ENCODE data around the gene HSF2. TPM values are rescaled to one million over a fixed set of nuclear protein-coding genes. Genes with fewer than 3 reads are reported as not detected.

HSF2 gene
- total RNA-seq, 1 donor from 2014 or later: 12.3 TPM

DNA sequence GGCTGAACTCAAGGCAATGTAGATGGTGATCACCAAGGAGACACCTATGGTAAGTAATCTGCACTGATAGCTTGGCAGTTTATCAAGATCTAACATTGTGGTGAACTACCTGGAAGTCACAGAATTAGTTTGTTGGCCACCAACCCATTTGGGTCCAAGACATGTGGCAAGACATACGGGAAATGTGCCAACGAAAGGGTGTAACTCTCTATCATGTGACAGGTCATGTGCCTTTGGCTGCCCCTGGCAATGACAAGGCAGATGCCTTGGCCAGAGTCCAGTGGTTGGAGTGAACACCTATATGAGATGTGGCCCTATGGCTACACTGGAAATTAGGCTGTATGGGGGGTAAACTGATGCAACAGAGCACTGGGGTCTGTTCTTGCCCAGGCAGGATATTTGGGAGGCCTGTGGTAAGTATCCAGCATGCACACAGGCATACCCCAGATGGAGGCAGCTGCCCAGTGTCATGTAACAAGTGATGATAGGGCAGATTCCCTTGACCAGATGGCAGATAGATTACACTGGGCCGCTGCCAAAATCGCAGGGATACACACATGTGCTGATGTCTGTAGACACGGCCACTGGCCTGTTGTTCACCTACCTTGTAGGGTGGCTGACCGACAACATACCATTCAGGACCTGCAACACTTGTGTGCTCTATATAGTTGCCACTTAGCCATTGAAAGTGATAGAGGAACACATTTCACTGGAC is 35.5 kb upstream of the HSF2 start:
- Mint-ChIP-seq H3K27ac (ENCODE audit: unreplicated experiment) (no peak overlapping the region), H3K4me3 (ENCODE audit: unreplicated experiment) (no peak overlapping the region), H3K27me3 (ENCODE audit: low read depth) (peaks cover 28% of the 10 kb centered on the region), H3K4me1 (ENCODE audit: low read depth) (no peaks in the 10 kb centered on the region), H3K36me3 (ENCODE audit: low read depth) (no peaks in the 10 kb centered on the region), H3K9me3 (ENCODE audit: low read depth) (no peaks in the 10 kb centered on the region)
- DNase-seq (ENCODE audit: low spot score): no peak
- TF ChIP-seq, protein P1, sequence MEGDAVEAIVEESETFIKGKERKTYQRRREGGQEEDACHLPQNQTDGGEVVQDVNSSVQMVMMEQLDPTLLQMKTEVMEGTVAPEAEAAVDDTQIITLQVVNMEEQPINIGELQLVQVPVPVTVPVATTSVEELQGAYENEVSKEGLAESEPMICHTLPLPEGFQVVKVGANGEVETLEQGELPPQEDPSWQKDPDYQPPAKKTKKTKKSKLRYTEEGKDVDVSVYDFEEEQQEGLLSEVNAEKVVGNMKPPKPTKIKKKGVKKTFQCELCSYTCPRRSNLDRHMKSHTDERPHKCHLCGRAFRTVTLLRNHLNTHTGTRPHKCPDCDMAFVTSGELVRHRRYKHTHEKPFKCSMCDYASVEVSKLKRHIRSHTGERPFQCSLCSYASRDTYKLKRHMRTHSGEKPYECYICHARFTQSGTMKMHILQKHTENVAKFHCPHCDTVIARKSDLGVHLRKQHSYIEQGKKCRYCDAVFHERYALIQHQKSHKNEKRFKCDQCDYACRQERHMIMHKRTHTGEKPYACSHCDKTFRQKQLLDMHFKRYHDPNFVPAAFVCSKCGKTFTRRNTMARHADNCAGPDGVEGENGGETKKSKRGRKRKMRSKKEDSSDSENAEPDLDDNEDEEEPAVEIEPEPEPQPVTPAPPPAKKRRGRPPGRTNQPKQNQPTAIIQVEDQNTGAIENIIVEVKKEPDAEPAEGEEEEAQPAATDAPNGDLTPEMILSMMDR (IDR thresholded peaks at IDR 0.05): no peak

DNA sequence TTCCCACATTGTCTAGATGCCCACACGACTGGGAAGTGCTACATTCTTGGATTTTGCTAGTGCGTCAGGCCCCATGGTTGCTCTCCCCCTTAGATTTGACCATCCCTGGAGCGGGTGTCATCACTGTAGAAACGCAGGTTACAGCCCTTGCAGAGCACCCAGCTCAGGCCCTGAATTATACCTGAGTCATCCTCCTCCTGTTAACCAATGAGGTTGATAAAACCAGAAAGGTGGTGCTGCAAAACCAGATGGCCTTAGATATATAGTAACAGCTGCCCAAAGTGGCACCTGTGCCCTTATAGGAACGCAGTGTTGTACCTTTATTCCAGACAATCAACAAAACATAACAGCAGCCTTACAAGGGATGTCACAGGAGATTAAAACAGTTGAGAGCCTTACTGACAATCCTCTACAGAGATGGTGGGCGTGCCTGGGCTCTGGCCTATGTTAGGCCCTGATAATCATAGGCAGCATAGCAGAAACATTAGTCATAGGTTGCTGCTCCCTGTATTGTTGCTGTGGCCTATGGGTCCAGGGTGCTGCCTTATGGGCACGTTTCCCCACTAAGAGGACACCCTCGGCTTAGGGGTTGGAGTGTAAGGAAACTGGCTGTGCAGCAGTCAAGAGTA is 33.6 kb upstream of the HSF2 start:
- no peaks in the 10 kb centered on the region for H3K4me1 Mint-ChIP-seq (ENCODE audit: low read depth)
- H3K27ac Mint-ChIP-seq (ENCODE audit: unreplicated experiment): no peak overlapping the region
- no peak for DNase-seq (ENCODE audit: low spot score)
- TF ChIP-seq, protein P1 (IDR thresholded peaks at IDR 0.05): no peak
- no peak overlapping the region for H3K4me3 Mint-ChIP-seq (ENCODE audit: unreplicated experiment)
- H3K9me3 Mint-ChIP-seq (ENCODE audit: low read depth): no peaks in the 10 kb centered on the region
- H3K27me3 Mint-ChIP-seq (ENCODE audit: low read depth): peaks cover 27% of the 10 kb centered on the region
- H3K36me3 Mint-ChIP-seq (ENCODE audit: low read depth): no peaks in the 10 kb centered on the region

DNA sequence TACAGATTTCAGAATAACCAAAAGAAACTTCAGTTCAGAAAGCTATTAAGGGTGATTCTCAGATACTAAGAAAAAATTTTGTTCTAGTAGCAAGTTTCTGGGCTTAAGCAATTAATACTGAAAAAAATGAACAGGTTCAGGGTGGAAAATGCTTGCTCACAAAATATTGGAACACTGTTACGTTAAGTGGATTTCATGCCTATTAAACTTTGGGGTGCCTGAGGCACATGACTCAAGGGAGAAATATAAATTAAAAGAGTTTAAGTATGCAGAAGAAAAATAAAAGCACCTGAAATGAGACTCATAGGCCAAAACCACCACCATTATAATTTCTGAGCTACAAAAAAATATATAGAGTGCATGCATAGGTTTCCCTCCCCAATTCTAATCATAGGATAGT is 32.3 kb upstream of the HSF2 start:
- peaks cover 23% of the 10 kb centered on the region for H3K27me3 Mint-ChIP-seq (ENCODE audit: low read depth)

DNA sequence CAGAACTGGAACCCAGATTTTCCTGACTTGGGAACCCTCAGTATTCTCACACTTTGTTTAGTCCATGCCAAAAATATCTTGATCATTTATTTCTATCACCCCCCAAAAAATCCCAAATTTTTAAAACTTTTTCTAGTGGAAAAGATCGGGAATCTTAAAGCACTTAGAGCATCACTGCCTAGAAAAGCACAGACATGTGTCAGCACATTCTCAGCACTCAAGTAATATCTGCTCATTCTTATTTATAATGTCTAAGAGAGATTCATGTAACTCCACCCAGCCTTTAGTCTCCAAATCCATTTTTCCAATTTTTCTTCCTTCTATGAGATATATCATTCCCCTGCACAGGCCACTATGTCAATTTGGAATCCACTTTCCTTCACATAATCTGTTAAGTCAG is 29.9 kb upstream of the HSF2 start:
- H3K36me3 Mint-ChIP-seq (ENCODE audit: low read depth): no peaks in the 10 kb centered on the region
- no peaks in the 10 kb centered on the region for H3K4me1 Mint-ChIP-seq (ENCODE audit: low read depth)
- no peak overlapping the region for H3K27ac Mint-ChIP-seq (ENCODE audit: unreplicated experiment)
- peaks cover 35% of the 10 kb centered on the region for H3K27me3 Mint-ChIP-seq (ENCODE audit: low read depth)
- no peak for DNase-seq (ENCODE audit: low spot score)
- TF ChIP-seq, protein P1 (IDR thresholded peaks at IDR 0.05): no peak
- H3K4me3 Mint-ChIP-seq (ENCODE audit: unreplicated experiment): no peak overlapping the region
- H3K9me3 Mint-ChIP-seq (ENCODE audit: low read depth): no peaks in the 10 kb centered on the region

More for the DNA sequence above, 32.3 kb upstream of the HSF2 start:
- no peak for DNase-seq (ENCODE audit: low spot score)
- TF ChIP-seq, protein P1 (IDR thresholded peaks at IDR 0.05): no peak
- Mint-ChIP-seq H3K27ac (ENCODE audit: unreplicated experiment) (no peak overlapping the region), H3K36me3 (ENCODE audit: low read depth) (no peaks in the 10 kb centered on the region), H3K4me3 (ENCODE audit: unreplicated experiment) (no peak overlapping the region), H3K9me3 (ENCODE audit: low read depth) (no peaks in the 10 kb centered on the region), H3K4me1 (ENCODE audit: low read depth) (no peaks in the 10 kb centered on the region)

DNA sequence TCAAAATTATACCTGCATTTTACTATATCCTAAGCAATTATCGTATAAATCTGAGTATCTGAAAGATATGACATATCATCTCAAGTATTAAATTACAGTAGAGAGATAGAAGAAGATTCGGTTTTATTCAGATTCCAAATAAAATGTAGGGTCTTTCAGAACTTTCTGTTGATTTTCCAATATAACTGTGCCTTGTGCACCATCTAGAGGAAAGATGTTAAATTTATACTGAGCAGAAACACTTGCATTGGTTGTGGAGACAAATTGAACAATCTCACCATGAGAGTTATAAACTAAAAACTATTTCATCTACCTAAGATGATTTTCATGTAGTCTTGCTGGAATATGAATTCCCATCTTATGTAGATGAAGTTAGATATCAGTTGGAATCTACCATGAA is 26.8 kb upstream of the HSF2 start:
- H3K4me1 Mint-ChIP-seq (ENCODE audit: low read depth): no peaks in the 10 kb centered on the region
- peaks cover 54% of the 10 kb centered on the region for H3K27me3 Mint-ChIP-seq (ENCODE audit: low read depth)
- no peak overlapping the region for H3K27ac Mint-ChIP-seq (ENCODE audit: unreplicated experiment)
- TF ChIP-seq, protein P1 (IDR thresholded peaks at IDR 0.05): peak; percentile 81
- no peaks in the 10 kb centered on the region for H3K9me3 Mint-ChIP-seq (ENCODE audit: low read depth)
- no peak overlapping the region for H3K4me3 Mint-ChIP-seq (ENCODE audit: unreplicated experiment)
- no peaks in the 10 kb centered on the region for H3K36me3 Mint-ChIP-seq (ENCODE audit: low read depth)
- no peak for DNase-seq (ENCODE audit: low spot score)

All from chondrocyte (in vitro differentiated cells).